ENCODE data around the gene VMAC. TPM values are rescaled to one million over a fixed set of nuclear protein-coding genes. Genes with fewer than 3 reads are reported as not detected.
"Not testable (repeated sequence)": the region's sequence is repeated elsewhere in the genome, so short reads cannot be mapped to it uniquely, and the experiment has no call there.

Gene VMAC
- total and polyA plus RNA-seq, 2 experiments from 2014 or later, result 2.1 to 4.4 TPM

GRCh38 chr19:5870986-5871394 lies 33.7 kb upstream of the VMAC start:
- no peak overlapping the region for H3K4me3 ChIP-seq
- H3K4me2 ChIP-seq (ENCODE audit: unreplicated experiment), result no peak overlapping the region
- H3K27me3 ChIP-seq (replicated peaks; ENCODE audit: insufficient read depth), result 0 out of 2 replicates have a peak, but pooled peaks cover 4% of the 10 kb centered on the region
- no peak for DNase-seq
- WGBS, 2 experiments (ENCODE audit: low coverage in 1 of 2, low lambda C conversion rate in 2 of 2, missing lambda C conversion rate in 2 of 2), result 64 to 67% methylated on average over 12 of the region's 12 CpGs
- TF ChIP-seq EZH2phosphoT487 (IDR thresholded peaks at IDR 0.05; ENCODE audit: insufficient read depth, low read depth) (no peak), EZH2 (IDR thresholded peaks at IDR 0.05; ENCODE audit: insufficient read depth, poor library complexity, severe bottlenecking) (no peak)
- H3K36me3 ChIP-seq (ENCODE audit: low read depth), result no peaks in the 10 kb centered on the region
- no peaks in the 10 kb centered on the region for H3K4me1 ChIP-seq (ENCODE audit: insufficient read depth)
- H3K9me3 ChIP-seq (ENCODE audit: low read depth), result no peaks in the 10 kb centered on the region
- no peak overlapping the region for H3K27ac ChIP-seq
- H3K9me2 ChIP-seq (ENCODE audit: insufficient read depth), result no peaks in the 10 kb centered on the region
- no peaks in the 10 kb centered on the region for H3K79me2 ChIP-seq (ENCODE audit: insufficient read depth)
- in situ Hi-C loops (cut with MboI), result no loop called here
- no peaks in the 10 kb centered on the region for H4K20me1 ChIP-seq (ENCODE audit: insufficient read depth)
- H2AFZ ChIP-seq, result no peak overlapping the region
- H3F3A ChIP-seq (ENCODE audit: insufficient read depth), result no peaks in the 10 kb centered on the region
- H3K9ac ChIP-seq, result no peak overlapping the region

DNA sequence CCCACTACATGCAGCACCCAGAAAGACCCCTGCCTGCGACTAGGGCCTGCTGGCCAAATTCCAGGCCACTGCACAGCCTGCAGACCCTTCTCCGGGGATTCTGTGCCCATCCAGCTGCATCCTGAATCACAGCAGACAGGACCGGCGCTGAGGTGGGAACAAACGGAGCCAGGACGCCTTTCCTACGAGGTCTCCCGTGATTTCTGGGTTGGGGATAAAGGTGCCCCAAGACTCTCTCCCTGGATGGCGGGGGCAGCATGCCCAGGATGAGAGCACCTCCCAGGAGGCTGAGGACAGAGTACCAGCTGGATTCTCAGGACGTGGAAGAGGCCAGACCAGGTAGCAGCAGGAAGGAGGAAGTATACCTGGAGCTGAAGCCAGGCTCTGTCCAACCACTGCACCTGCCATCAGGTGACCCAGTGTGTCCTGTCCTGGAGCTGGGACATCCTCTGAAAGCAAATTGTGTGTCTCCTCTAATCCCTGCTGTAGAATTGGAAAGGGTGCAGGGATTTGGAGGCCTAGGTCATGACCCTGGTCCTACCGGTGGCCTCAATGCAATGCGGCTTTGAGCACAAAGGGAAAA lies 31.0 kb upstream of the VMAC start:
- no peaks in the 10 kb centered on the region for H3K36me3 ChIP-seq (ENCODE audit: low read depth)
- H3K27ac ChIP-seq, result no peak overlapping the region
- H3K9me3 ChIP-seq (ENCODE audit: low read depth), result no peaks in the 10 kb centered on the region
- no peak overlapping the region for H3K9ac ChIP-seq
- no peak for TF ChIP-seq EZH2phosphoT487 (IDR thresholded peaks at IDR 0.05; ENCODE audit: insufficient read depth, low read depth)
- TF ChIP-seq EZH2 (IDR thresholded peaks at IDR 0.05; ENCODE audit: insufficient read depth, poor library complexity, severe bottlenecking), result no peak
- in situ Hi-C loops (cut with MboI), result no loop called here
- no peak overlapping the region for H3K4me3 ChIP-seq
- H3K9me2 ChIP-seq (ENCODE audit: insufficient read depth), result no peaks in the 10 kb centered on the region
- 70 to 71% methylated on average over 12 of the region's 12 CpGs for WGBS, 2 experiments (ENCODE audit: low coverage in 1 of 2, low lambda C conversion rate in 2 of 2, missing lambda C conversion rate in 2 of 2)
- H2AFZ ChIP-seq, result no peak overlapping the region
- no peak for DNase-seq
- no peaks in the 10 kb centered on the region for H3K79me2 ChIP-seq (ENCODE audit: insufficient read depth)
- no peaks in the 10 kb centered on the region for H3K4me1 ChIP-seq (ENCODE audit: insufficient read depth)
- no peak overlapping the region for H3K4me2 ChIP-seq (ENCODE audit: unreplicated experiment)
- peaks cover 11% of the 10 kb centered on the region; the same call in 1 of the 2 replicates for H3K27me3 ChIP-seq (replicated peaks; ENCODE audit: insufficient read depth)
- no peaks in the 10 kb centered on the region for H4K20me1 ChIP-seq (ENCODE audit: insufficient read depth)
- no peaks in the 10 kb centered on the region for H3F3A ChIP-seq (ENCODE audit: insufficient read depth)

- H3K4me2 ChIP-seq (ENCODE audit: unreplicated experiment); H3K4me3 ChIP-seq; H3K27ac ChIP-seq; H3K9me3 ChIP-seq (ENCODE audit: low read depth); H3F3A ChIP-seq (ENCODE audit: insufficient read depth); H3K36me3 ChIP-seq (ENCODE audit: low read depth); in situ Hi-C loops (cut with MboI); H2AFZ ChIP-seq; H4K20me1 ChIP-seq (ENCODE audit: insufficient read depth); H3K9me2 ChIP-seq (ENCODE audit: insufficient read depth); H3K79me2 ChIP-seq (ENCODE audit: insufficient read depth); H3K9ac ChIP-seq; H3K4me1 ChIP-seq (ENCODE audit: insufficient read depth): not testable (repeated sequence)
- WGBS, 2 experiments (ENCODE audit: low coverage in 1 of 2, low lambda C conversion rate in 2 of 2, missing lambda C conversion rate in 2 of 2), result 68 to 70% methylated on average over 7 of the region's 7 CpGs
- H3K27me3 ChIP-seq (replicated peaks; ENCODE audit: insufficient read depth), result peaks cover 11% of the 10 kb centered on the region; the same call in 1 of the 2 replicates
- DNase-seq, result peak; percentile 72
Measured at GRCh38 chr19:5874496-5874895, 30.2 kb upstream of the VMAC start.

DNA sequence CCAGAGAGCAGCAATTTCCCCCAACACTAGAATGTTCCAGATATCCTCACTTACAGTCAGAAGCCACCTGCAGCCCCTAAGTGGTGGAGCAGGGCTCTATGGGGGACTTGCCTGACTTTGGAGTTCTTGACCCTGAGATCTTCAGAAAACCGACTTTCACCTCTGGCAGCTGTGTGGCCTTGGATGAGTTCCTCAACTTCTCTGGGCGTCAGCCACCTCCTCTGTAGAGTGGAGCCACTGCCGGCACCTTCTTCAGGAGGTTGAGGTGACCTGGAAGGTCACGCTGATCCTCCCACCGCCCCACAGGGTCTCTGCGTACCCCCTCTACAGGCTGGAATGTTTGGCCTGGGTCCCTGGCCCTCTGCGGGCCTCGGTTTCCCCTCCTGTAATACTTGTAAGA lies 27.2 kb upstream of the VMAC start:
- Histone ChIP-seq H3K4me3 (no peak overlapping the region), H3K4me1 (ENCODE audit: insufficient read depth) (peaks cover 3% of the 10 kb centered on the region; the same call in 1 of the 2 replicates), H3K9me2 (ENCODE audit: insufficient read depth) (no peaks in the 10 kb centered on the region), H2AFZ (no peak overlapping the region), H3K79me2 (ENCODE audit: insufficient read depth) (no peaks in the 10 kb centered on the region), H3K4me2 (ENCODE audit: unreplicated experiment) (no peak overlapping the region), H3K36me3 (ENCODE audit: low read depth) (no peaks in the 10 kb centered on the region), H3K27ac (no peak overlapping the region), H3K9me3 (ENCODE audit: low read depth) (no peaks in the 10 kb centered on the region), H3F3A (ENCODE audit: insufficient read depth) (no peaks in the 10 kb centered on the region), H3K9ac (no peak overlapping the region), H3K27me3 (replicated peaks; ENCODE audit: insufficient read depth) (peaks cover 13% of the 10 kb centered on the region; the same call in 1 of the 2 replicates), H4K20me1 (ENCODE audit: insufficient read depth) (no peaks in the 10 kb centered on the region)
- 58 to 70% methylated on average over 8 of the region's 8 CpGs for WGBS, 2 experiments (ENCODE audit: low coverage in 1 of 2, low lambda C conversion rate in 2 of 2, missing lambda C conversion rate in 2 of 2)
- DNase-seq, result no peak
- in situ Hi-C loops (cut with MboI), result no loop called here
- TF ChIP-seq EZH2phosphoT487 (IDR thresholded peaks at IDR 0.05; ENCODE audit: insufficient read depth, low read depth), result no peak
- TF ChIP-seq EZH2 (IDR thresholded peaks at IDR 0.05; ENCODE audit: insufficient read depth, poor library complexity, severe bottlenecking), result no peak

DNA sequence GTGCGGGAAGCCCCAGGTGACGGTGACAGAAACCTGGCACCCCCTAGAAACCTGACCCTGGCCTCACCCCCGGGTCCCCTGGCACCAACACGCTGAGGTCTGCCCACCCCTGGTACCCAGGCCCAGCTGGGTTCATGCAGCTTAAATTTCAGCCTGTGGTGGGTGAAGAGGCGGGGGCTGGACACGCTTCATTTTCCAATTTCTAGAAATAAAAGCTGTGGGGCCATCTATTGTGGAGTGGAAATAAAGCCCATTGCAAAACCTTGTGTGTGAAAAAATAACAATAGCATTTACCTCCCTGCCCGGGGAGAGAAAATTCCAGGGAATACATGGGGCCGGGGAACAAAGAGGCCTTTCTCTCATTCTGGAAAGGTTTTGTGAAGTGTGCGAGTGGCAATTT lies 26.8 kb upstream of the VMAC start:
- Histone ChIP-seq H4K20me1 (ENCODE audit: insufficient read depth) (no peaks in the 10 kb centered on the region), H2AFZ (no peak overlapping the region), H3K4me3 (no peak overlapping the region), H3K9me2 (ENCODE audit: insufficient read depth) (no peaks in the 10 kb centered on the region), H3K9ac (no peak overlapping the region), H3K4me1 (ENCODE audit: insufficient read depth) (peaks cover 3% of the 10 kb centered on the region; the same call in 1 of the 2 replicates), H3K4me2 (ENCODE audit: unreplicated experiment) (no peak overlapping the region), H3K36me3 (ENCODE audit: low read depth) (no peaks in the 10 kb centered on the region), H3K79me2 (ENCODE audit: insufficient read depth) (no peaks in the 10 kb centered on the region), H3K27ac (no peak overlapping the region), H3K27me3 (replicated peaks; ENCODE audit: insufficient read depth) (peaks cover 13% of the 10 kb centered on the region; the same call in 1 of the 2 replicates), H3F3A (ENCODE audit: insufficient read depth) (no peaks in the 10 kb centered on the region), H3K9me3 (ENCODE audit: low read depth) (no peaks in the 10 kb centered on the region)
- TF ChIP-seq EZH2 (IDR thresholded peaks at IDR 0.05; ENCODE audit: insufficient read depth, poor library complexity, severe bottlenecking) (no peak), EZH2phosphoT487 (IDR thresholded peaks at IDR 0.05; ENCODE audit: insufficient read depth, low read depth) (no peak)
- no peak for DNase-seq
- 56 to 60% methylated on average over 9 of the region's 9 CpGs for WGBS, 2 experiments (ENCODE audit: low coverage in 1 of 2, low lambda C conversion rate in 2 of 2, missing lambda C conversion rate in 2 of 2)
- in situ Hi-C loops (cut with MboI), result no loop called here

Data from GM23248 (cell line).